ENCODE results near the gene PCYOX1L. TPM values are rescaled to one million over a fixed set of nuclear protein-coding genes. Genes with fewer than 3 reads are reported as not detected.

Gene PCYOX1L
- total and polyA plus RNA-seq, 2 donors (not counting 1 experiment from before 2014, with no cell fraction given) = 7.6 to 9.1 TPM

GRCh38 chr5:149416987-149417710 lies 59.3 kb downstream of the PCYOX1L start:
- peak overlapping the region; percentile 92 for H3K27ac ChIP-seq (ENCODE audit: insufficient read depth, low read length)
- H3K9me3 ChIP-seq (ENCODE audit: control insufficient read depth, insufficient read depth, low read depth, low read length) = no peaks in the 10 kb centered on the region
- no peaks in the 10 kb centered on the region for H4K20me1 ChIP-seq (ENCODE audit: control insufficient read depth, extremely low read depth, insufficient read depth, low read length)
- peak; percentile 53 to 90 for DNase-seq (ENCODE audit: low read depth in 2 of 2)
- H2AFZ ChIP-seq (ENCODE audit: low read length) = no peak overlapping the region
- H3K27me3 ChIP-seq (ENCODE audit: control insufficient read depth, insufficient read depth, low read length) = no peaks in the 10 kb centered on the region
- peaks cover 70% of the 10 kb centered on the region for H3K79me2 ChIP-seq (ENCODE audit: control insufficient read depth, insufficient read depth, low read length)
- TF ChIP-seq EZH2 (IDR thresholded peaks at IDR 0.05; ENCODE audit: low read length, missing control alignments) = no peak
- TF ChIP-seq CTCF (conservative IDR thresholded peaks at IDR 0.05 in 1 of 2, IDR thresholded peaks at IDR 0.05 in 1 of 2; ENCODE audit: low read depth in 1 of 2, low read length in 2 of 2) = no peak
- H3K9ac ChIP-seq (ENCODE audit: insufficient read depth, low read length) = peak overlapping the region; percentile 52
- peak overlapping the region; percentile 83 for H3K4me2 ChIP-seq (ENCODE audit: extremely low read depth, insufficient read depth, low read length)
- peaks cover 77% of the 10 kb centered on the region for H3K4me1 ChIP-seq (ENCODE audit: control insufficient read depth, extremely low read depth, insufficient read depth, low read length)
- peak overlapping the region in 3 of 4 experiments; percentile 3 to 7 (median 4) for H3K4me3 ChIP-seq (replicated peaks in 1 of 4; ENCODE audit: control extremely low read depth in 1 of 4, insufficient read depth in 1 of 4, low read depth in 3 of 4, low read length in 4 of 4)
- peaks cover 10% of the 10 kb centered on the region for H3K36me3 ChIP-seq (ENCODE audit: control insufficient read depth, insufficient read depth, low read length)

GRCh38 chr5:149417711-149418368 lies 60.0 kb downstream of the PCYOX1L start:
- peak overlapping the region in 1 of 4 experiments; percentile 3 for H3K4me3 ChIP-seq (replicated peaks in 1 of 4; ENCODE audit: control extremely low read depth in 1 of 4, insufficient read depth in 1 of 4, low read depth in 3 of 4, low read length in 4 of 4)
- H3K9me3 ChIP-seq (ENCODE audit: control insufficient read depth, insufficient read depth, low read depth, low read length) = no peaks in the 10 kb centered on the region
- DNase-seq (ENCODE audit: low read depth in 2 of 2) = no peak
- TF ChIP-seq CTCF (conservative IDR thresholded peaks at IDR 0.05 in 1 of 2, IDR thresholded peaks at IDR 0.05 in 1 of 2; ENCODE audit: low read depth in 1 of 2, low read length in 2 of 2) = no peak
- no peak for TF ChIP-seq EZH2 (IDR thresholded peaks at IDR 0.05; ENCODE audit: low read length, missing control alignments)
- peaks cover 64% of the 10 kb centered on the region for H3K79me2 ChIP-seq (ENCODE audit: control insufficient read depth, insufficient read depth, low read length)
- peak overlapping the region; percentile 83 for H3K4me2 ChIP-seq (ENCODE audit: extremely low read depth, insufficient read depth, low read length)
- peak overlapping the region; percentile 30 for H3K9ac ChIP-seq (ENCODE audit: insufficient read depth, low read length)
- H4K20me1 ChIP-seq (ENCODE audit: control insufficient read depth, extremely low read depth, insufficient read depth, low read length) = no peaks in the 10 kb centered on the region
- H3K27me3 ChIP-seq (ENCODE audit: control insufficient read depth, insufficient read depth, low read length) = no peaks in the 10 kb centered on the region
- peaks cover 77% of the 10 kb centered on the region for H3K4me1 ChIP-seq (ENCODE audit: control insufficient read depth, extremely low read depth, insufficient read depth, low read length)
- peak overlapping the region; percentile 92 for H3K27ac ChIP-seq (ENCODE audit: insufficient read depth, low read length)
- peaks cover 10% of the 10 kb centered on the region for H3K36me3 ChIP-seq (ENCODE audit: control insufficient read depth, insufficient read depth, low read length)
- H2AFZ ChIP-seq (ENCODE audit: low read length) = no peak overlapping the region

GRCh38 chr5:149418910-149419531 lies 61.2 kb downstream of the PCYOX1L start:
- Histone ChIP-seq H3K4me1 (ENCODE audit: control insufficient read depth, extremely low read depth, insufficient read depth, low read length) (peaks cover 81% of the 10 kb centered on the region), H3K4me2 (ENCODE audit: extremely low read depth, insufficient read depth, low read length) (no peak overlapping the region), H3K27me3 (ENCODE audit: control insufficient read depth, insufficient read depth, low read length) (no peaks in the 10 kb centered on the region), H4K20me1 (ENCODE audit: control insufficient read depth, extremely low read depth, insufficient read depth, low read length) (no peaks in the 10 kb centered on the region), H2AFZ (ENCODE audit: low read length) (no peak overlapping the region), H3K9ac (ENCODE audit: insufficient read depth, low read length) (no peak overlapping the region), H3K27ac (ENCODE audit: insufficient read depth, low read length) (peak overlapping the region; percentile 92), H3K9me3 (ENCODE audit: control insufficient read depth, insufficient read depth, low read depth, low read length) (no peaks in the 10 kb centered on the region), H3K79me2 (ENCODE audit: control insufficient read depth, insufficient read depth, low read length) (peaks cover 55% of the 10 kb centered on the region), H3K4me3 (replicated peaks in 1 of 4; ENCODE audit: control extremely low read depth in 1 of 4, insufficient read depth in 1 of 4, low read depth in 3 of 4, low read length in 4 of 4) (no peak overlapping the region), H3K36me3 (ENCODE audit: control insufficient read depth, insufficient read depth, low read length) (peaks cover 18% of the 10 kb centered on the region)
- DNase-seq (ENCODE audit: low read depth in 2 of 2) = peak in 1 of 2 donors; percentile 36
- TF ChIP-seq EZH2 (IDR thresholded peaks at IDR 0.05; ENCODE audit: low read length, missing control alignments) (no peak), CTCF (conservative IDR thresholded peaks at IDR 0.05 in 1 of 2, IDR thresholded peaks at IDR 0.05 in 1 of 2; ENCODE audit: low read depth in 1 of 2, low read length in 2 of 2) (no peak)

Measured in fibroblast of lung (primary cell).